Measurements from ENCODE around the gene TYMP.

Gene TYMP

GRCh38 chr22:50527921-50528681, 1.7 kb downstream of the TYMP start:
- no peak for DNase-seq (ENCODE audit: low read depth)
- no peak overlapping the region for H3K4me3 ChIP-seq (ENCODE audit: low read depth, low read length)
- in situ Hi-C loops (cut with HindIII; ENCODE audit: low sequenced_read_pairs): no loop called here
- TF ChIP-seq CTCF (IDR thresholded peaks at IDR 0.05; ENCODE audit: low read depth, low read length, missing control alignments): no peak

GRCh38 chr22:50526834-50527801, 2.7 kb downstream of the TYMP start:
- no peak for DNase-seq (ENCODE audit: low read depth)
- no peak for TF ChIP-seq CTCF (IDR thresholded peaks at IDR 0.05; ENCODE audit: low read depth, low read length, missing control alignments)
- H3K4me3 ChIP-seq (ENCODE audit: low read depth, low read length): peak overlapping the region; percentile 65
- in situ Hi-C loops (cut with HindIII; ENCODE audit: low sequenced_read_pairs): no loop called here

- peak; percentile 19 for DNase-seq (ENCODE audit: low read depth)
- in situ Hi-C loops (cut with HindIII; ENCODE audit: low sequenced_read_pairs): no loop called here
- peak; percentile 34 for TF ChIP-seq CTCF (IDR thresholded peaks at IDR 0.05; ENCODE audit: low read depth, low read length, missing control alignments)
- H3K4me3 ChIP-seq (ENCODE audit: low read depth, low read length): peak overlapping the region; percentile 65
Observed at GRCh38 chr22:50526108-50526833, 3.5 kb downstream of the TYMP start.

GRCh38 chr22:50525858-50526107, 4.0 kb downstream of the TYMP start:
- peak overlapping the region; percentile 65 for H3K4me3 ChIP-seq (ENCODE audit: low read depth, low read length)
- in situ Hi-C loops (cut with HindIII; ENCODE audit: low sequenced_read_pairs): no loop called here
- TF ChIP-seq CTCF (IDR thresholded peaks at IDR 0.05; ENCODE audit: low read depth, low read length, missing control alignments): no peak

GRCh38 chr22:50525104-50525857, 4.5 kb downstream of the TYMP start, which contains the start of gene SCO2:
SCO2 (minus strand) TSS chr22:50525598; CDS start chr22:50524411, 1,187 bp downstream.
- in situ Hi-C loops (cut with HindIII; ENCODE audit: low sequenced_read_pairs): no loop called here
- peak within 1 kb of the TSS; percentile 65 for H3K4me3 ChIP-seq (ENCODE audit: low read depth, low read length)
- DNase-seq (ENCODE audit: low read depth): peak; percentile 91
- peak; percentile 60 for TF ChIP-seq CTCF (IDR thresholded peaks at IDR 0.05; ENCODE audit: low read depth, low read length, missing control alignments)

More at GRCh38 chr22:50525858-50526107, 4.0 kb downstream of the TYMP start:
- DNase-seq (ENCODE audit: low read depth): no peak
